ENCODE data around the gene PRR5. TPM values are rescaled to one million over a fixed set of nuclear protein-coding genes. Genes with fewer than 3 reads are reported as not detected.
A peak's percentile ranks its signal among the peaks of the same experiment; 100 is the strongest.
"Not testable (repeated sequence)": the region's sequence is repeated elsewhere in the genome, so short reads cannot be mapped to it uniquely, and the experiment has no call there.

Gene PRR5
- total RNA-seq, 1 donor from 2014 or later: 2.9 TPM

DNA sequence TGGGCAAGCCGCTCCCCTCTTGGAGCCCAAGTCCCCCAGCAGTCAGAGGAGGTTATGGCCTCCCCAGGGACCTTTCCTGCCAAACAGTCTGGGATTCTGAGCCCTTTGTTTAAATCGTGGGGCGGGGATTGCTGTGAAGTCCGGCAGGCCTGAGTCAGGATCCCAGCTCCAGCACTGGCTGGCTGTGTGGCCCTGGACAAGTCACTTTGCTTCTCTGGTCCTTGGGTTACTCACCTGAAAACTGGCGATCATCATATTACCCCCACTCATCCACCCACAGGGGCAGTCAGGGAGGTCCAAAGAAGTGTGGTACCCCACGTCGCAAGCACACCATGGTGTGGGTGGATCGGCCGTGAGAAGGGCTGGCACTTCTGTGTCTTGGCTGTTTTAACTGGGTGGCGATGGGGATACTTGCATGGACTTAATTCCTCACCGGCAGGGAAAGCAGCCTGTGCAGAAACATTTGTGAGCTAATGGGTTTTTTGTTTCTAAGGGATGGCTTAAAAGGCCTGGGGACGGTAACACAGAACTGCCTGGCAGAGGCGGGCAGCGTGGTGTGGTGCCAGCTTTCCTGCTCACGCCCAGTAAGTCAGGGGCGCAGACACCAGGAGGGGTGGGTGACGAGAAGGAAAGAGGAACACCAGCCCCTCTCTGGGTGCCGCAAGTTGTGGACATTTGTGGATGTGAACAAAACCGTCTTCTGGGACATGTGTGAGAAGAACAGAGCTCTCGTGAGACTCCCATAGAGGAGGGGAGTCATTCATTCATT is 31.6 kb upstream of the PRR5 start:
- ATAC-seq: no peak
- intact Hi-C loops (cut with micrococcal nuclease): no loop called here
- DNase-seq: no peak

DNA sequence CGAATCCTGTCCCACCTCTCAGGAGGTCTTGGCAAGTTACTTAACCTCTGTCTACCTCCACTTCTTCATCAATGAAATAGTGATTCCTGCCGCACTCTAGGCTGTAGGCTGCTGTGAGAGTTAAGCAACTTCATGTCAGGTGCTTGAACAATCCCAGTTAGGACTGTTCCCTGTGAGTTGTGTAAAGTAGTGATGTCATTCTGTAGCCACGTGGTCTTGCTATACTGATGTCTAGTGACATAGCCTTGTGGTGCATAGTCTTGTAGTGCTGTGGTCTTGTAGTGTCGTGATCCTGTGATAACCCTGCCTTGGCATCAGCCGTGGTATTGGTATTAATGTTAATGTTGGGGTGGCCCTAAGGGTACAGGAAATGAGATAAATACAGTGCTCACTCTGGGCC is 30.3 kb upstream of the PRR5 start:
- ATAC-seq (no peak), DNase-seq (no peak)
- intact Hi-C loops (cut with micrococcal nuclease): no loop called here

DNA sequence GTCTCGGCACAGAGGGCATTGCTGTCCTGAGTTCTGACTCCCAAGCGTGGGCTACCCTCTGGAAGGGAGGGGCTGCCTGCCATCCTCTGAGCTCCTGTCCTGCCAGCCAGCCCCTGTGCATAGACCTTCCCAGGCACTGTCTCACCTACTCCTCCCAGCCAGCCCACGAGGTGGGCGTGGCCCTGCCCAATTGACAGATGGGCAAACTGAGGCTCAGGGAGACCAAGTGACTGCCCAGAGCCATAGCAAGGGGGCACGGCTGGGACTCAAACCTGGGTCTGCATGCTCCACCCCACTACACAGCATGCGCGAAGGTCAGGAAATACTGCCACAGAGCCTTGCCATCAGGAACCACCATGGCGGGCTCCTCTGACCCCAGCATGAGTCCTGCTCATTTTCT is 29.4 kb upstream of the PRR5 start:
- DNase-seq (no peak), ATAC-seq (no peak)
- intact Hi-C loops (cut with micrococcal nuclease): no loop called here

DNA sequence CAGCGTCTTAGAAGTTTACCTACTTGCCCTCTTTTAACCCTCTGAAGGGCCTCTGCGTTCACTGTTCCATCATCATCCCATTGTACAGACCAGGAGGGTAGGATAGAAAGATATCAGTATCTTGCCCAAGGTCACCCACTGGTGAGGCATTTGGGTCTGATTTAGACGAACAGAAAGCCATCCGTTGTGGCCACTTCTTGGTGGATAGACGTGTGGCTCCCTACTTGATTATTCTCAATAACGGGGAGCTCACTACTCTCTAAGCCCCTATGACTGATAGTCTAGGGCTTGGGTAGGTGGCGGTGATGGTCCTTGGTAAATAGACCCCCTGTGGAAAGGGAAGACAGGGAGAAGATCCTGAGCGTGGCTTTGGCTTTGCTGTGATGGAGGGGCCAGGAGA is 28.6 kb upstream of the PRR5 start:
- no peak for DNase-seq
- intact Hi-C loops (cut with micrococcal nuclease): no loop called here
- ATAC-seq: no peak

DNA sequence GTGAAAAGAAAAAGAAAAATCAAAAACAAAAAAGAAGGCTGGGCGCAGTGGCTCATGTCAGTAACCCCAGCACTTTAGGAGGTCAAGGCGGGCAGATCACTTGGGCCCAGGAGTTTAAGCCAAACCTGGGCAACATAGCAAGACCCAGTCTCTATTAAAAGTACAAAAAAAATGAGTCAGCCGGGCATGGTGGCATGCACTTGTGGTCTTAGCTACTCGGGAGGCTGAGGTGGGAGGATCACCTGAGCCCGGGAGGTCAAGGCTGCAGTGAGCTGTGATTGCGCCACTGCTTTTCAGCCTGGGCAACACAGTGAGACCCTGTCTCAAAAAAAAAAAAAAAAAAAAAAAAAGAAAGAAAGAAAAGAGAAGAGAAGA is 26.0 kb upstream of the PRR5 start:
- intact Hi-C loops (cut with micrococcal nuclease); DNase-seq; ATAC-seq: not testable (repeated sequence)

DNA sequence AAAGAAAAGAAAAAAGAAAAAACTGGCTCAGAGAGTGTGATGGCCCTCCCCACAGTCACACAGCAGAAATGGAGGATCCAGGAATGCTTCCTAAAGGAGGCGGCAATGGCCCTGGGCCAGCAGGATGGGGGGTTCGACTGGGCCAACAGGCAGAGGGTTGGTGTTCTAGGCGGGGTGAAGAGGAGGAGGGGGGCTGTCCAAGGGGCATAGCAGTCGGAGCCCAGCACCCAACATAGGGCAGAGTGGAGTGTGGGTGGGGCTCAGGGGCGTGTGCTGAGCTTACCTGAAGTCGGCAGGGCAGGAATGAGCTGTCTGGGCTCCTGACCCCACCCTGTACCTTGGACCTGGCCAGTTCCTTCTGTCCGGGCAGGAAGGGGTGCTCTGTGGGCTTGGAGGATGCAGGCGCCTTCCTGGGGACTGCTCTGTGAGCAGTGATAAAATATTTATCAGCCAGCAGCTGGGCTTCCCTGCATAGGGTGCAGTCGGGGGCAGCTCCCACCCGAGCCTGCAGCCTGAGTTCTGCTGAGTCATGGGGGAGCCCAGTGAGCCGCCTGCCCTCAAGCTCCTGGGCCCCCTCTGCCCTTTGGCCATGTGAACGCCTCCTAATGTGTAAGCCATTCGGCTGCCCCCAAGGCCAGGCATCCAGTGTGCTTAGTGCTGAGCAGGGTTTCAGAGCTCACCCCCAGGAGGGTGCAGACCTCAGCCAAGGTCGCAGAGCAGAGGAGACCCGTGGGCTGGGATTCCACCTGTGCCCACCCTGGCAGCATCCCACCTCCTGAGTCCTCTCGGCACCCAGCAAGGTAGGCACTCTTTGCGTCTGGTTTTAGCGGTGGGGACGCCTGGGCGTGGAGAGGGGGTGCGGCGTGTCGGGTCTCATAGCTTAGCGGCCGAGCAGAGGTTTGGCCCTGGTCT is 25.3 kb upstream of the PRR5 start:
- DNase-seq: no peak
- ATAC-seq: peak; percentile 23
- intact Hi-C loops (cut with micrococcal nuclease): no loop called here

DNA sequence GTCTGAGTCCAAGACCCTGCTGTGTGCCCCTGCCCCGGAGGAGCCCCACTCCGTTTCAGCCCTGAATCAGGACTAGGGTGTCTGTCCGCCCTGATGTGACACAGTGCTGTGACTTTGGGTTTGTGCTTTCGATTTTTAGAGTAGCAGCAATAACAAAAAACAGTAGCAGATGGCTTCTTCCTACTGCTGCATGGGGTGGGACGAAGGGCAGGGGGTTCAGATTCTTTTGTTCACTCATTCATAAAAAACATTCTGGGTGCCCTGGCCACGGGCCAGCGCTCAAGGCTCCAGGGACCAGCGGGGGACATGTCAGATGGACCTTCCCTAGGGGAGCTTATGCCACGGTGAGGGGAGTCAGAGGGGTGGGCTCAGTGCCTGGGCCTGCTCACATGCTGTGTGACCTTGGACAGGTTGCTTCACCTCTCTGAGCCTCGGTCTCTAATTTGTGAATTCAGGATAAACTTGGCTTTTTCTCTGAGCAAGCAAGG is 24.6 kb upstream of the PRR5 start:
- intact Hi-C loops (cut with micrococcal nuclease): no loop called here
- no peak for DNase-seq
- no peak for ATAC-seq

DNA sequence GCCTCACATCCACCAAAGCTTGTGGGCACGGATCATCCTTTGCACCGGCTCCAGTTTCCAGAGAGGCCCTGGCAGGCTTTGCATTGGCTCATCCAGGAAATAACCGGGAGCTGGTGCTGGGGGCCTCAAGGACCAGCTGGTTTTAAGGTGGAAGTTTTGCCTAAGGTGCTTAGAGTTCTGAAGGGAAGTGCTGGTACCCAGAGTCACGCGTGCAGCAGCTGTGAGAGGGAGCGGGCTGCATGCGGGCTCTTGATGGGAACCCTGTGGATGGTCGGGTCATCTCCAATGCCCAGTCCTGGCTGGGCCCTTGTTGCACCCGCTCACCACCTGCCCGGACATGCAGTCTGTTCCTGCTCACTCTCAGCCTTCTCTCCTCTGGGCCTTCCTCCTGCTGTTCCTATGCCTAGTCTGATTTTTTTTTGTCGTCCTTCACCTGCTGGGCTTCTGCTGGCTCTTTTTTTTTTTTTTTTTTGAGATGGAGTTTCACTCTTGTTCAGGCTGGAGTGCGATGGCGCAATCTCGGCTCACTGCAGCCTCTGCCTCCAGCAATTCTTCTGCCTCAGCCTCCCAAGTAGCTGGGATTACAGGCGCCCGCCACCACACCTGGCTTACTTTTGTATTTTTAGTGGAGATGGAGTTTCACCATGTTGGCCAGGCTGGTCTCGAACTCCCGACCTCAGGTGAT is 24.0 kb upstream of the PRR5 start:
- DNase-seq (no peak), ATAC-seq (no peak)
- intact Hi-C loops (cut with micrococcal nuclease): no loop called here

DNA sequence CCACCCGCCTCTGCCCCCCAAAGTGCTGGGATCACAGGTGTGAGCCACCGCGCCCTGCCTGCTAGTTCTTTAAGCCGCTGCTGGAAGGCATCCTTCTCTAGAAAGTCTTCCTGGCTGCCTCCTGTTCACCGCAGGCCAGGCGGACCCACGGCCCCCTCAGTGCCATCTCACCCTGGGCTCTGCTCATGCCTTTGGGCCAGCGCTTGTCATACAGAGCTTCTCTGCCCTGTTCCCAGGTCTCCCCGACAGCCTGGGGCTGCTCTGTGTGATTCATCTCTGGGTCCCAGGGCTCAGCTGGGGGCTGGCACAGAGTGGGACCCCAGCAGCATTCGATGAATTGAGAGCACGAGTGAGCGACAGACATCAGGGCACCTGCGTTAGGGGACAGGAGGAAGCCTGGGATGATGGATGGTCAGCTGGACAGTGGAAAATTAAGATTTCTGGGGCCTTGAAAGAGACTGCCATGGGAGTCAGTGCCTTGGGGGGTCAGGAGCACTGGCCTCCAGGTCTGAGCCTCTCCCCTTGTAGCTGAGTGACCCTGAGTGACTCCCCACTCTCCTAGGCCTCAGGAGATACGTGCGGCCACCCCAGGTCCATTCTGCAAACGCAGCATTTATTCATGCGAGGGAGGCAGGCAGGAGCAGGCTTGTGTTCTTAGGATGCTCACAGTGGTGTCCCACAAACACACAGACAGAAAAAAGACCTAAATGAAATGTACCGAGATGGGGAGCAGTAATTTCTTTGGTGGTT is 23.3 kb upstream of the PRR5 start:
- DNase-seq (no peak), ATAC-seq (no peak)
- intact Hi-C loops (cut with micrococcal nuclease): no loop called here

DNA sequence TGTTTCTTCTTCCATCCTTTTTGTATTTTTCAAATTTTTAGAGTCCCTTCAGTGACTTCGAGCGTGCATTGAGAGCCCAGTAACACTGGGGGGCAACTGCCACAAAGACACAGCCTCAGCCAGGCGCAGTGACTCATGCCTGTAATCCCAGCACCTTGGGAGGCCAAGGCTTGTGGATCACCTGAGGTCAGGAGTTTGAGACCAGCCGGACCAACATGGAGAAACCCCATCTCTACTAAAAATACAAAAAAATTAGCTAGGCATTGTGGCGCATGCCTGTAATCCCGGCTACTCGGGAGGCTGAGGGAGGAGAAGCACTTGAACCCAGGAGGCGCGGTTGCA is 22.7 kb upstream of the PRR5 start:
- DNase-seq; ATAC-seq; intact Hi-C loops (cut with micrococcal nuclease): not testable (repeated sequence)

DNA sequence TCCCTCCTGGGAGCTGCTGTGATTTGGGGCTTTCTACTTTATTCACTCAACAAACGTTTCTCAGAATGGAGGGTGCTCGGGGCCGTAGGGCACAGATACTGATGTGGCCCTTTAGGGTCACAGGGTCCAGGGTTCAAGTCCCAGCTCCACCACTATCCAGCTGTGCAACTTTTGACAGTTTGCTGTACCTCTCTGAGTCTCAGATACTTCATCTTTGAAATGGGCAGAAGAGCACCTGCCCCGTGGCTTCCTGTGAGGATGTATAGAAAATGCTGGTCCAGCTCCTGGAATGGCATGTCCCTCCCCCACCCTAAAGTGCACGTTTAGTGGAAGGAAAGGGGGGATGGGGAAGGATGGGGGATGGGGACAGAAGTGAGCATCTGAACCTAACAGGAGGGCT is 21.9 kb upstream of the PRR5 start:
- DNase-seq (no peak), ATAC-seq (no peak)
- intact Hi-C loops (cut with micrococcal nuclease): no loop called here

DNA sequence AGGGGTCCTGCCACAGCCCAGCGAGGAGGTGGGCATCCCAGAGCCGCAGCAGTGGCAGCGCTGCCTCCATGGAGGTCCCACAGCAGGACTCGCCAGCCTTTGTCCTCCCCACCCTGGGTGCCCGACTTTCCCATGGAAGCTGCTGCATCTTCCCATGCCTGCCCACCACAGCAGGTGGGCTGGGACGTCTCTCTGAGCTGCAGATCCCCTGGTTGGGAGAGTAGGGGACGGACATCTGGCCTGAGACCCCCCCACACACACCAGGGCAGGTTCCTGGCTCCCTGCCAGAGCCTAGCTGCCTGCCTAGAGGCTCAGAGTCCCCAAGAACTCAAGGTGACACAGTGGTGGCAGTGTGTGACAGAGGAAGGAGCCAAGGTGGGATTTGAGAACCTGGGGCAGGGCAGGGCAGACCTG is 21.5 kb upstream of the PRR5 start:
- intact Hi-C loops (cut with micrococcal nuclease): no loop called here
- no peak for DNase-seq
- ATAC-seq: no peak

DNA sequence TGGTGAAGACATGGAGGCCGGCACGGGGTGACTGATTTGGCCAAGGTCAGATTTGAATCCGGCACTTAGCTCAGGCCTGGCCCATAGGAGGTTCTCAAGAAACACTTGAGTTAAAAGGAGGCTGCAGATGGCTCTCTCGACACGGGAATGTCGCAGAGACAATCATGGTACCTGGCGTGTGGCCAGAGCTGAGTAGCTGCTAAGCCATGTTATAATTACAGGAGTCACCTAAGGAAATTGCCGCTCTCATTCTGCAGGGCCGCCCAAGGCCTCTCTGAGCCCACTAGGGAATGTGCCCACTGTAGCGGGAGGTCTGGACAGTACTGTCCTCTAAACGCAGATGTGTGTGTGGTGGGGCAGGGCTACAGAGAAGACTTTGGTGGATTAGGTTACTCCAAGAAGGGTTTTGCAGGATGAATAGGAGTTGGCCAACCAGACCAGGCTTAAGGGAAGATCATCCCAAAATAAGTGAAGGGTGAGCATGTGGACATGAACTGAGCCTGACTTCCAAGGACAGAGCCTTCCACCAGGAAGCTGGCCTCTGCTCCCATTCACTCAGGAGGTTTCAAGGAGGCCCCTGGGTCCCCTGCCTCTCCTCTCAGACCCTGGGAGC is 19.3 kb upstream of the PRR5 start:
- ATAC-seq (no peak), DNase-seq (no peak)
- intact Hi-C loops (cut with micrococcal nuclease): no loop called here

DNA sequence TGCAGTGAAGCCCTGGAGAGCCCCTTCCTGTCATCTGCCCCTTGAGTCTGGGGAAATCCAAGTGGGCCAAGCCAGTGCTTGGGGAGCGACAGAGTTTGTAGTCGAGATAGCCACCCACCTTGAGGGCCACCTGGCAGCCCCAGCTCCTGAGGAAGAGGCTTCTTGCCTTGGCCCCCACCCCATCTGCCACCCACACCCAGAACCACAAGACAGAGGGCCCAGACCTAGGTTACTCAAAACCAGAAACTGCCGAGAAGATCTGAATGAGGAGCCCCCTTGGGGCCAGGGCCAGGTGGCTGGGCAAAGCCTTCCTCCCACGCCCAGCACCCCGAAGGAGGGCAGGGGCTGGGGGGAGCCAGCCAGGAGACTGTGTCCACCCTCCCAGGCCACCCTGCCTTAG is 18.8 kb upstream of the PRR5 start:
- intact Hi-C loops (cut with micrococcal nuclease): no loop called here
- DNase-seq (no peak), ATAC-seq (no peak)

DNA sequence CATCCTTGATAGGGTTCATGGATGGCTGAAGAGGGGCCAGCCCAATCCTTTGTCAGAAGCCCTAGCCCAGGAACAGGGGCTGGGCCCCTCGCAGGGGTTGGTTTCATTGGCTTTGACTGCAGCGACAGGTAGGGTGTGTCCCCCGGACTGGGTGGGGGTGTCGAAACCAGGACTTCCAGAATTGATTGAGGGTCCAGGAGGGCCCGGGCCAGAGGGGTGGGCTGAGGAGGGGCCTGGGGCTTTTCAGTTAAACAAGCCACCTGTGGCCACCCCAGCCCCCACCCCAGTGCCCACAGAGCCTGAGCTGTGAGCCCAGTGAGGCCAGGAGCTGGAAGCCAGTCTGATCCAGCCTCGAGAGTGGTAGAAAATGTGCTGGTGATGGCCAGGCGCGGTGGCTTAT is 18.1 kb upstream of the PRR5 start:
- DNase-seq (no peak), ATAC-seq (no peak)
- intact Hi-C loops (cut with micrococcal nuclease): no loop called here

DNA sequence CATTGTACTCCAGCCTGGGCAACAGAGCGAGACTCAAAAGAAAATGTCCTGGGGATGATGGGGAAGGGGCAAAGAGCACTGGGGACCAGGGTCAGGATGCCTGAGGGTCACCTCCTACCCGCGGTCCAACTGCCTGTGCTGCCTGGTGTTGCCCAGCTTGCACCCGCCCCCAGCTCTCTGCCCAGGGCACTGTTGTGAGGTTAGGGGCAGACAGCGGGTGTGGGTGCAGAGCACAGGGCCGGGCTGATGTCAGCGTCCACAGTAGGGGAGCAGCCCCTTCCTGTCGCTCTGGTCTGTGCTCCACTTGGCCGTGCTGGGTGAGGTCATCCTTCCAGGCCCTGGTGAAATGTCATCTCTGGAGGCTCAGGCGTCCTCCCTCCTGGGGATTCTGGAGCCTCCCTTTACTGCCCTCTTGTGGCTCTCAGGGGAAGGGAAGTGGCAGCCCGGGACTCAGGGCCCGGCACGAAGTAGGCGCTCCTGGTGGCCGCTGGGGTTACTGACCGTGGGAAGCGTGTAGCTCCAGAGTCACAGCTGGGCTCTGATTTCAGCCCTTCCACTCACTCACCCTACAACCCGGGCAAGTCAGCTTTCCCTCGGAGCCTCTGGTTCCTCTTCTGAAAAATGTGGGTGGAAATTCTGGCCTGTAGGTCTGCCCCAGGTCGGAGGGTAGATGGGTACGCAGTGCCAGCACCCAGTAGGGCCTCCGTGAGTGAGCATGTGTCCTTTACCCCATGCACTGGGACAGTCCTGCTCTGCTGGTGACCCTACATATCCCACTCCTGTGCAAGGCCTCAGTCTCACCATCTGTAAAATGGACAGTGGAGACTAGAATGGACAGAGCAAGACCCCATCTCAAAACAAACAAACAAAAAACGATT is 17.3 kb upstream of the PRR5 start:
- DNase-seq: peak; percentile 83
- intact Hi-C loops (cut with micrococcal nuclease): no loop called here
- peak; percentile 90 for ATAC-seq

DNA sequence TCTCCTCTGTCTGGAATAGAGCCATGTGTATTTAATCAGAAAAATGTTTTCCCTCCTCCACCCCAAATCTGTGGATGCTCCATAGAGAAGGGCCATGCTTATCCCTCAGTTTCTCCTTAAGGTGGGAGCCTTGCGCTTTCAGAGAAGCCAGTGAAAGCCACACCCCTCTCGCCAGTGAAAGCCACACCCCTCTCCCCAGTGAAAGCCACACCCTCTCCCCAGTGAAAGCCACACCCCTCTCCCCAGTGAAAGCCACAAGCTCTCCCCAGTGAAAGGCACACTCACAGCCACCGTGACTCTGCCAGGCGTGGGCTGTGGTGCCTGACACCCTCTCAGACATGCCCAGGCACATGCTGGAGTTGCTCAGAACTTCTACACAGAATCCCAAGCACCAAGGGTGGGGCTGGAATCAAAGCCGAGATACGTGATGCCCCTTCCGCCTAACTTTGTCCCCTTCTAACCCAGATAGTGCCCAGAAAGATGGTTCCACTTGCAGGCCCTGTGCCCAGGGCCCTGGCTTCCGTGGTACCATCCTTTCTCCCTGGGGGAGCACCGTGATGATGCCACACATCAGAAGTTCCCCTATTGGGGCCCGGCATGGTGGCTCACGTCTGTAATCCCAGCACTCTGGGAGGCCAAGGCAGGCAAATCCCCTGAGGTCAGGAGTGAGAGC is 16.5 kb upstream of the PRR5 start:
- peak; percentile 44 for DNase-seq
- intact Hi-C loops (cut with micrococcal nuclease): no loop called here
- peak; percentile 60 for ATAC-seq

Data from left ventricle myocardium superior (tissue), 1 donor.